Measurements from ENCODE around the gene ZNF860.
"Not testable (repeated sequence)": the region's sequence is repeated elsewhere in the genome, so short reads cannot be mapped to it uniquely, and the experiment has no call there.

Gene ZNF860

GRCh38 chr3:31960793-31961431, 20.6 kb upstream of the ZNF860 start:
- no peak for DNase-seq (ENCODE audit: low read depth in 2 of 2)

- no peak for DNase-seq (ENCODE audit: low read depth in 2 of 2)
These were observed 18.7 kb upstream of the ZNF860 start for GRCh38 chr3:31962801-31963205.

- DNase-seq (ENCODE audit: low read depth in 2 of 2), result no peak
These were observed 14.5 kb upstream of the ZNF860 start for GRCh38 chr3:31966978-31967591.

- DNase-seq (ENCODE audit: low read depth in 2 of 2), result no peak
These were observed 14.0 kb upstream of the ZNF860 start for GRCh38 chr3:31967592-31967991.

GRCh38 chr3:31968369-31968926, 13.1 kb upstream of the ZNF860 start:
- DNase-seq (ENCODE audit: low read depth in 2 of 2), result no peak

- no peak for DNase-seq (ENCODE audit: low read depth in 2 of 2)
These were observed 12.6 kb upstream of the ZNF860 start for GRCh38 chr3:31968927-31969418.

GRCh38 chr3:31971607-31972006, 9.9 kb upstream of the ZNF860 start:
- no peak for DNase-seq (ENCODE audit: low read depth in 2 of 2)

- DNase-seq (ENCODE audit: low read depth in 2 of 2), result no peak
These were observed 8.5 kb upstream of the ZNF860 start for GRCh38 chr3:31973081-31973480.

GRCh38 chr3:31973837-31974236, 7.7 kb upstream of the ZNF860 start:
- no peak for DNase-seq (ENCODE audit: low read depth in 2 of 2)

- no peak for DNase-seq (ENCODE audit: low read depth in 2 of 2)
These were observed 7.1 kb upstream of the ZNF860 start for GRCh38 chr3:31974471-31974870.

- no peak for DNase-seq (ENCODE audit: low read depth in 2 of 2)
These were observed 6.6 kb upstream of the ZNF860 start for GRCh38 chr3:31974964-31975363.

GRCh38 chr3:31976302-31976701, 5.2 kb upstream of the ZNF860 start:
- no peak for DNase-seq (ENCODE audit: low read depth in 2 of 2)

- no peak for DNase-seq (ENCODE audit: low read depth in 2 of 2)
These were observed 3.8 kb upstream of the ZNF860 start for GRCh38 chr3:31977736-31978135.

- no peak for DNase-seq (ENCODE audit: low read depth in 2 of 2)
These were observed 3.0 kb upstream of the ZNF860 start for GRCh38 chr3:31978553-31978952.

- DNase-seq (ENCODE audit: low read depth in 2 of 2), result no peak
These were observed 2.4 kb upstream of the ZNF860 start for GRCh38 chr3:31979001-31979697.

GRCh38 chr3:31980530-31981205, 882 bp upstream of the ZNF860 start:
- DNase-seq (ENCODE audit: low read depth in 2 of 2), result no peak

- DNase-seq (ENCODE audit: low read depth in 2 of 2), result no peak
These were observed 2.8 kb downstream of the ZNF860 start for GRCh38 chr3:31984321-31984720.

GRCh38 chr3:31985831-31986230, 4.3 kb downstream of the ZNF860 start:
- DNase-seq (ENCODE audit: low read depth in 2 of 2), result no peak

- no peak for DNase-seq (ENCODE audit: low read depth in 2 of 2)
These were observed 6.7 kb downstream of the ZNF860 start for GRCh38 chr3:31988271-31988670.

GRCh38 chr3:31992995-31993394, 11.4 kb downstream of the ZNF860 start:
- DNase-seq (ENCODE audit: low read depth in 2 of 2), result not testable (repeated sequence)

- DNase-seq (ENCODE audit: low read depth in 2 of 2), result no peak
These were observed 12.3 kb downstream of the ZNF860 start for GRCh38 chr3:31993843-31994242.

- not testable (repeated sequence) for DNase-seq (ENCODE audit: low read depth in 2 of 2)
These were observed 13.5 kb downstream of the ZNF860 start for GRCh38 chr3:31995026-31995425.

Data from stimulated activated CD8-positive, alpha-beta memory T cell treated with anti-CD3 and anti-CD28 coated beads, Interleukin-2, amount 100 ng/mL, for 1 hour (primary cell).